Ascending aorta (tissue), 2 donors: ENCODE data around the gene EXOC3L1. TPM values are rescaled to one million over a fixed set of nuclear protein-coding genes. Genes with fewer than 3 reads are reported as not detected.

Experiments used
- DNase-seq, 2 donors: peaks; one replicate each; pipeline ENCODE4 v3.0.0-alpha.2; 2019; ENCODE audit warnings: low spot score in 2 of 2
- H3K27ac ChIP-seq, 2 donors: fragments of 200-600 bp; sonication (generic); one replicate each; pipeline ENCODE4 v1.5.1; 2016 to 2017; ENCODE audit warnings: mild to moderate bottlenecking in 1 of 2
- H3K27me3 ChIP-seq: fragments of 200-600 bp; sonication (generic); one replicate; pipeline ENCODE4 v1.5.1; 2017
- H3K36me3 ChIP-seq, 2 donors: fragments of 200-600 bp; sonication (generic); one replicate each; pipeline ENCODE4 v1.5.1; 2016
- H3K4me1 ChIP-seq, 2 donors: fragments of 200-600 bp; sonication (generic); one replicate each; pipeline ENCODE4 v1.5.1; 2016 to 2017; ENCODE audit warnings: mild to moderate bottlenecking in 1 of 2
- H3K4me3 ChIP-seq, 2 donors: fragments of 200-600 bp; sonication (generic); one replicate each; pipeline ENCODE4 v1.5.1; 2016 to 2017; ENCODE audit warnings: mild to moderate bottlenecking in 1 of 2
- H3K9me3 ChIP-seq, 2 donors: fragments of 200-600 bp; sonication (generic); one replicate each; pipeline ENCODE4 v1.5.1; 2016
- CTCF ChIP-seq, 3 experiments: fragments of 200-600 bp in 2 of 3; fragments of 450-650 bp in 1 of 3; sonication (generic) in 2 of 3; IDR thresholded peaks; one replicate each; pipeline ENCODE4 v1.5.1; 2016 to 2019; ENCODE audit warnings: antibody characterized with exemption in 3 of 3, mild to moderate bottlenecking in 1 of 3, moderate library complexity in 1 of 3
- intact Hi-C: fragments of 100-400 bp; cut with DNase I; formaldehyde crosslinking; loops from one replicate; pipeline ENCODE4 v1.15.1; 2023
- total RNA-seq: library from RNA; depleted of rRNA; stranded (reverse); fragments of >200 nt; gene quantifications from one replicate; pipeline ENCODE4 v1.1.0, GENCODE V29; 2016

Gene EXOC3L1
- total RNA-seq, 1 donor from 2014 or later = 11.2 TPM

GRCh38 chr16:67212766-67213165, 22.8 kb upstream of the EXOC3L1 start:
- Histone ChIP-seq H3K27me3 (no peaks in the 10 kb centered on the region), H3K4me3 (no peak overlapping the region), H3K4me1 (no peaks in the 10 kb centered on the region), H3K36me3 (peaks cover 0 to 7% of the 10 kb centered on the region in 2 donors), H3K27ac (no peak overlapping the region), H3K9me3 (no peaks in the 10 kb centered on the region)
- TF ChIP-seq CTCF (IDR thresholded peaks at IDR 0.05) = no peak
- intact Hi-C loops = no loop called here
- DNase-seq = no peak

GRCh38 chr16:67211674-67212073, 21.7 kb upstream of the EXOC3L1 start:
- H3K9me3 ChIP-seq = no peaks in the 10 kb centered on the region
- H3K27me3 ChIP-seq = no peaks in the 10 kb centered on the region
- intact Hi-C loops = no loop called here
- no peaks in the 10 kb centered on the region for H3K4me1 ChIP-seq
- H3K27ac ChIP-seq = no peak overlapping the region
- no peak for TF ChIP-seq CTCF (IDR thresholded peaks at IDR 0.05)
- no peak for DNase-seq
- peaks cover 0 to 17% of the 10 kb centered on the region in 2 donors for H3K36me3 ChIP-seq
- H3K4me3 ChIP-seq = no peak overlapping the region

- Histone ChIP-seq H3K27me3 (no peaks in the 10 kb centered on the region), H3K36me3 (peaks cover 0 to 17% of the 10 kb centered on the region in 2 donors), H3K4me3 (no peak overlapping the region), H3K27ac (no peak overlapping the region), H3K9me3 (no peaks in the 10 kb centered on the region), H3K4me1 (no peaks in the 10 kb centered on the region)
- DNase-seq = no peak
- intact Hi-C loops = no loop called here
- TF ChIP-seq CTCF (IDR thresholded peaks at IDR 0.05) = no peak
These were observed 20.4 kb upstream of the EXOC3L1 start for GRCh38 chr16:67210069-67210937.

- Histone ChIP-seq H3K27me3 (no peaks in the 10 kb centered on the region), H3K9me3 (no peaks in the 10 kb centered on the region), H3K36me3 (peaks cover 0 to 17% of the 10 kb centered on the region in 2 donors), H3K4me3 (no peak overlapping the region), H3K27ac (no peak overlapping the region), H3K4me1 (no peaks in the 10 kb centered on the region)
- TF ChIP-seq CTCF (IDR thresholded peaks at IDR 0.05) = no peak
- no peak for DNase-seq
- intact Hi-C loops = no loop called here
These were observed 19.6 kb upstream of the EXOC3L1 start for GRCh38 chr16:67209565-67209964.

GRCh38 chr16:67208154-67208896, 18.4 kb upstream of the EXOC3L1 start:
- peaks cover 0 to 26% of the 10 kb centered on the region in 2 donors for H3K36me3 ChIP-seq
- no peak overlapping the region for H3K27ac ChIP-seq
- no peaks in the 10 kb centered on the region for H3K9me3 ChIP-seq
- TF ChIP-seq CTCF (IDR thresholded peaks at IDR 0.05) = no peak
- DNase-seq = no peak
- no peaks in the 10 kb centered on the region for H3K4me1 ChIP-seq
- no peak overlapping the region for H3K4me3 ChIP-seq
- intact Hi-C loops = no loop called here
- H3K27me3 ChIP-seq = no peaks in the 10 kb centered on the region
